Fibroblast of mammary gland (primary cell): Measurements from ENCODE around the gene ABCC3.

Experiments used
- DNase-seq: peaks from one replicate; pipeline ENCODE4 v3.0.0-alpha.2; 2010; ENCODE audit warnings: low read depth
- H3K4me3 ChIP-seq: 2 replicates; pipeline ENCODE4 v1.5.1; 2011; ENCODE audit warnings: low read depth, mild to moderate bottlenecking, low read length, moderate library complexity; ENCODE audit not compliant: control insufficient read depth
- CTCF ChIP-seq: conservative IDR thresholded peaks from 2 replicates; pipeline ENCODE4 v1.5.1; 2011; ENCODE audit warnings: low read depth, low read length, inconsistent platforms; ENCODE audit not compliant: control insufficient read depth, insufficient read depth

Gene ABCC3

GRCh38 chr17:50634224-50634914 is at the start of gene ABCC3:
ABCC3 (plus strand) TSS chr17:50634881; CDS start chr17:50634937, 56 bp downstream.
- no peak for TF ChIP-seq CTCF
- peak; percentile 54 for DNase-seq
- H3K4me3 ChIP-seq: peak within 1 kb of the TSS; percentile 60

- TF ChIP-seq CTCF: no peak
- H3K4me3 ChIP-seq: no peak overlapping the region
- DNase-seq: no peak
These were observed 49.3 kb upstream of the ABCC3 start for GRCh38 chr17:50585346-50585745.

- no peak for TF ChIP-seq CTCF
- H3K4me3 ChIP-seq: no peak overlapping the region
- DNase-seq: no peak
These were observed 48.8 kb upstream of the ABCC3 start for GRCh38 chr17:50585891-50586290.

- no peak overlapping the region for H3K4me3 ChIP-seq
- no peak for DNase-seq
- no peak for TF ChIP-seq CTCF
These were observed 48.0 kb upstream of the ABCC3 start for GRCh38 chr17:50586421-50587247.

GRCh38 chr17:50587571-50587970 is 47.1 kb upstream of the ABCC3 start:
- DNase-seq: no peak
- TF ChIP-seq CTCF: no peak
- H3K4me3 ChIP-seq: no peak overlapping the region

- no peak for DNase-seq
- no peak overlapping the region for H3K4me3 ChIP-seq
- no peak for TF ChIP-seq CTCF
These were observed 46.2 kb upstream of the ABCC3 start for GRCh38 chr17:50588391-50589049.
